Psoas muscle (tissue), 8 donors: ENCODE results near the gene CLEC16A. TPM values are rescaled to one million over a fixed set of nuclear protein-coding genes. Genes with fewer than 3 reads are reported as not detected.

ENCODE experiments used
- ATAC-seq, 4 donors: fragments of 200-7000 bp; cut with Tn5 transposase; one replicate each; pipeline ENCODE4 v1.9.1; 2020; ENCODE audit warnings: moderate library complexity in 3 of 4, mild to moderate bottlenecking in 2 of 4
- DNase-seq, 2 donors: peaks; one replicate each; pipeline ENCODE4 v3.0.0-alpha.2; 2020
- H3K27ac ChIP-seq: fragments of 200-600 bp; one replicate; pipeline ENCODE4 v1.8.0; 2022
- H3K27me3 ChIP-seq, 3 donors: fragments of 200-600 bp in 1 of 3; one replicate each; pipeline versions ENCODE4 v1.6.1 to v1.8.0; 2013 to 2022; ENCODE audit warnings: low read length in 2 of 3, mild to moderate bottlenecking in 2 of 3, moderate library complexity in 1 of 3; ENCODE audit not compliant: insufficient read depth in 3 of 3
- H3K36me3 ChIP-seq, 2 donors: fragments of 200-600 bp in 1 of 2; one replicate each; pipeline versions ENCODE4 v1.6.1 to v1.8.0; 2013 to 2022; ENCODE audit warnings: low read depth in 1 of 2, mild to moderate bottlenecking in 1 of 2, moderate library complexity in 1 of 2; ENCODE audit not compliant: insufficient read depth in 1 of 2
- H3K4me1 ChIP-seq: fragments of 200-600 bp; one replicate; pipeline ENCODE4 v1.8.0; 2022
- H3K4me3 ChIP-seq: fragments of 200-600 bp; one replicate; pipeline ENCODE4 v1.8.0; 2022; ENCODE audit warnings: mild to moderate bottlenecking
- H3K9me3 ChIP-seq: fragments of 200-600 bp; one replicate; pipeline ENCODE4 v1.8.0; 2022
- WGBS, 3 donors: extraction: QIAGEN DNeasy Blood & Tissue Kit; methylation state at CpG; one replicate each; pipeline versions ENCODE4 v1.1.6 to v1.1.7; 2013; 5-methylcytosine and 5-hydroxymethylcytosine counted together
- intact Hi-C, 2 donors: fragments of 100-400 bp; cut with DNase I; formaldehyde crosslinking; loops; one replicate each; pipeline versions ENCODE4 v1.11.0 to v1.14.2; 2022
- polyA plus RNA-seq, 3 donors: library from polyadenylated mRNA; stranded (reverse); fragments of 200-250 nt; gene quantifications; one replicate each; pipeline ENCODE4 v1.2.3, GENCODE V29; 2013
- total RNA-seq, 4 donors: library from RNA; stranded (reverse); fragmentation: NEBNext Ultra II Directional in 2 of 4; extraction: Animal tissue kit (Norgen Biotek cat#: 25700) in 2 of 4; gene quantifications; one replicate each; pipeline versions ENCODE4 v1.2.1 to v1.2.4, GENCODE V29; 2021 to 2023
- TF ChIP-seq, protein P1 (sequence below): fragments of 200-600 bp; IDR thresholded peaks from one replicate; pipeline ENCODE4 v1.8.0; 2022; ENCODE audit warnings: antibody characterized with exemption
- donor health status: healthy with polysubstance abuse.
- donor health status: DM: no; HTN: no; CAD: no; lungs with moderate emphysema.
- donor health status: Bipolar disorder and iron deficiency.
- donor health status: healthy.
- donor health status: DM: yes; HTN: yes; CAD: no.
- donor health status: DM: no; HTN: no; CAD: no.
- donor health status: DM: no; HTN: no; CAD: no.
- donor health status: DM: yes; HTN: yes; CAD: no.

CLEC16A gene
- total and polyA plus RNA-seq, 7 donors, result 13.1 to 28.1 (median 21.4) TPM

DNA sequence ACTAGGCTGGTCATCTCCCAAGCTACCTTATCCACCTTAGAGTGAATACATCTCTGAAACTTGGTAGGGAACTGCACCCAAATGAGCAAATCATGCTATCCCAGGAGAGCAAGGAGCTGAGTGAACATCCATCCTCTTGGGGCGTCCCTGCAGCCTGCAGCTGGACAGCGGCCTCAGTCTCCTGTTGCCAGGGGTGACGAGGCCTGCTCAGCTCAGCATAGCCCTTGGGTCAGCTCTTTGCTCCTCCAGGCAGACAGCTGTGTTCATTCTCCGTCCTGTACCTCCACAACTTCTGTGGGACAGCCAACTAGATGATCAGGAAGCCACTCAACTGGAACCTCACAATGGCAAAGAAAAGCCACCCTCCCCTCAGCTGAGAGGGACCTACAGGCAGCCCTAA lies 199.8 kb downstream of the CLEC16A start:
- WGBS, 3 donors, result 78 to 94% (median 82%) methylated on average over 4 of the region's 4 CpGs
- ATAC-seq, result no peak

DNA sequence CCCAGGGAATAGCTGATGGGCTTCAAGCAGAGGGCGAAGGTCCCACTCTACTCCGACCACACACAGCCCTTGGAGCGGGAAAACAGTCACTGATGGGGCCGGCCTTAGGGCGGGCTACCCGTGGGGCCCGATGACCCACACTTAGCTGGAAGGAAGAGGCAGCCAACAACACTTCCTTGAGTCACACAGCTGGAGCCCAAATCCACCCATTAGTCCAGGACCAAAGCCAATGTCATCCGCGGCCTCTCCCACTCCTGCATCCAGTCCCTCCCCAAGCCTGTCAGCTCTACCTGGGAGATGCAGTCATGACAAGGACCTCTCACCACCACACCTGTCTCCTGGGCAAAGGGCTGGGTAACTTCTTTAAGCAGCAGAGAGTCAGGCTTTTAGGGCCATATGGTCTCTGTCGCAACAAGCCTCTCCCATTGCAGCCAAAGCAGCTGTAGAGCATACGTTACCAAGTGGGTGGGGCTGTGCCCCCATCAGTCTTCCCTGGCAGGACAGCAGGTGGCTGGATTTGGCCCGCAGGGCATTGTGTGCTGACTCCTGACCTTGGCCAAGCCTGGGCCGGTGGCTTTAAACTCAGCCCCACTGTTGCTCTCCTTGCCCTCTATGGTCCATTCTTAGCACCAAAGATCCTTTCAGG lies 200.9 kb downstream of the CLEC16A start:
- Histone ChIP-seq H3K36me3 (no peaks in the 10 kb centered on the region), H3K27me3 (no peaks in the 10 kb centered on the region), H3K4me1 (peaks cover 32% of the 10 kb centered on the region), H3K27ac (peak overlapping the region; percentile 51), H3K9me3 (no peaks in the 10 kb centered on the region), H3K4me3 (no peak overlapping the region)
- TF ChIP-seq, protein P1, sequence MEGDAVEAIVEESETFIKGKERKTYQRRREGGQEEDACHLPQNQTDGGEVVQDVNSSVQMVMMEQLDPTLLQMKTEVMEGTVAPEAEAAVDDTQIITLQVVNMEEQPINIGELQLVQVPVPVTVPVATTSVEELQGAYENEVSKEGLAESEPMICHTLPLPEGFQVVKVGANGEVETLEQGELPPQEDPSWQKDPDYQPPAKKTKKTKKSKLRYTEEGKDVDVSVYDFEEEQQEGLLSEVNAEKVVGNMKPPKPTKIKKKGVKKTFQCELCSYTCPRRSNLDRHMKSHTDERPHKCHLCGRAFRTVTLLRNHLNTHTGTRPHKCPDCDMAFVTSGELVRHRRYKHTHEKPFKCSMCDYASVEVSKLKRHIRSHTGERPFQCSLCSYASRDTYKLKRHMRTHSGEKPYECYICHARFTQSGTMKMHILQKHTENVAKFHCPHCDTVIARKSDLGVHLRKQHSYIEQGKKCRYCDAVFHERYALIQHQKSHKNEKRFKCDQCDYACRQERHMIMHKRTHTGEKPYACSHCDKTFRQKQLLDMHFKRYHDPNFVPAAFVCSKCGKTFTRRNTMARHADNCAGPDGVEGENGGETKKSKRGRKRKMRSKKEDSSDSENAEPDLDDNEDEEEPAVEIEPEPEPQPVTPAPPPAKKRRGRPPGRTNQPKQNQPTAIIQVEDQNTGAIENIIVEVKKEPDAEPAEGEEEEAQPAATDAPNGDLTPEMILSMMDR, result no peak
- DNase-seq (peak; percentile 66 to 89), ATAC-seq (peak; percentile 88 to 92 (median 92))
- intact Hi-C loops, result no loop called here
- 49 to 52% (median 51%) methylated on average over 13 of the region's 13 CpGs for WGBS, 3 donors

More for the DNA sequence above, 199.8 kb downstream of the CLEC16A start:
- Histone ChIP-seq H3K9me3 (no peaks in the 10 kb centered on the region), H3K27ac (no peak overlapping the region), H3K27me3 (no peaks in the 10 kb centered on the region), H3K4me1 (peaks cover 32% of the 10 kb centered on the region), H3K36me3 (no peaks in the 10 kb centered on the region), H3K4me3 (no peak overlapping the region)
- TF ChIP-seq, protein P1, result no peak
- intact Hi-C loops, result no loop called here
- peak in 1 of 2 donors; percentile 70 for DNase-seq

DNA sequence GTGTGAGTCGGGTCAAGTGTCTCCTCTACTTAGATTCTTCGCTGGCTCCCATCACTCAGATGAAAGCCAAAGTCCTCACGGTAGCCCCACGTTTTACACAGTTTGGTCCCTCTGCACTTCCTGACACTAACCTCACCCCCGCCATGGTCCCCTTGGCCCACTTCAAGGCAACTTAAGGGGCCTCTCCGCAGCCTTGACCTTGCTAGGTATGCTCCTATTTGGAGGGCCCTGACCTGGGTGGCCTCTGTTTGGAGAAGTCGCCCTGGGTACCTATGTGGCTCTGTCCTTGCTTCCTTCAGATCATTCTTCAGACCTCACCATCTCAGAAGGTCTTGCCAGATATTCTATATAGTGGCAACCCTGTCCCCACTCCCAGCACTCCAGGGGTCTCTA lies 201.5 kb downstream of the CLEC16A start:
- no peak for DNase-seq
- no peak for ATAC-seq
- Histone ChIP-seq H3K9me3 (no peaks in the 10 kb centered on the region), H3K36me3 (no peaks in the 10 kb centered on the region), H3K4me3 (no peak overlapping the region), H3K4me1 (peaks cover 29% of the 10 kb centered on the region), H3K27me3 (no peaks in the 10 kb centered on the region), H3K27ac (peak overlapping the region; percentile 51)
- WGBS, 3 donors, result 68 to 82% (median 82%) methylated on average over 7 of the region's 7 CpGs
- intact Hi-C loops, result no loop called here
- TF ChIP-seq, protein P1, result no peak

DNA sequence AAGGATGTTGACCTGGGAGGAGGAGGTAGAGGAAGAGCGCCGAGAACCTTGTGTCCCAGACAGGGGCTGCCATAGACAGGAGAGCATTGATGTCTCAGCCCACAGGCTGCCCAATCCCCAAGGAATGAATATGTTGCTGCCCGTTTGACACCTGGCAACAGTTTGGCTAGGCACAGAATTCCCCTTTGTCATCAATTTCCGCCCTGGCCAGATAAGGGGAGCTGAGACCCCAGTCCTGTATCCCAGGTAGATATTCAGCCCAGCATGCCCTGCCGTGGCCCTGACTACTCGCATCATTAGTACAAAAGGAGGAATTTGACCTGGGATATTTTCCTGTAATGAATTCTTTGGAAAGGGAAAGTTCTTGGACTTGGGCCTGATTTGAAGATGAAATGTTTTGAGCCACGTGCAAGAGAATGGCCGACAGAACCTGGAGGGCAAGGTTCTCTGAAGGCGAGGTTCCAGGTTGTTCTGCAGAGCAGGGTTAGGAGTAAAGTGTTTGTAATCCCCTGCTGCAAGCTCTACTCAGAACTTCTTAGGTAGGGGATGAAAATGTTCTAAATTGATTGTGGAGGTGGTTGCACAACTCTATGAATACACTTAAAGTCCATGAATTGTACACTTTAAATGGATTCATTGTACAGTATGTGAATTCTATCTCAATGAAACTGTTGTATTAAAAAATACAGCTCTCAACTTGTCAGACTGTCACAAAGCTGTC lies 202.8 kb downstream of the CLEC16A start:
- TF ChIP-seq, protein P1, result no peak
- H3K9me3 ChIP-seq, result no peaks in the 10 kb centered on the region
- no peaks in the 10 kb centered on the region for H3K27me3 ChIP-seq
- H3K36me3 ChIP-seq, result no peaks in the 10 kb centered on the region
- H3K4me1 ChIP-seq, result peaks cover 25% of the 10 kb centered on the region
- no peak for ATAC-seq
- DNase-seq, result no peak
- WGBS, 3 donors, result 75 to 85% (median 76%) methylated on average over 9 of the region's 9 CpGs
- no peak overlapping the region for H3K27ac ChIP-seq
- H3K4me3 ChIP-seq, result no peak overlapping the region
- intact Hi-C loops, result no loop called here
